Measurements from ENCODE around the gene HINT1. TPM values are rescaled to one million over a fixed set of nuclear protein-coding genes. Genes with fewer than 3 reads are reported as not detected.
"Not testable (repeated sequence)": the region's sequence is repeated elsewhere in the genome, so short reads cannot be mapped to it uniquely, and the experiment has no call there.

The HINT1 gene
- total RNA-seq, 2 donors from 2014 or later, result 116 to 164 TPM

GRCh38 chr5:131129306-131129705 lies 35.8 kb downstream of the HINT1 start:
- H3K36me3 ChIP-seq, result no peaks in the 10 kb centered on the region
- no peak overlapping the region for H3K4me3 ChIP-seq
- TF ChIP-seq, protein P1, sequence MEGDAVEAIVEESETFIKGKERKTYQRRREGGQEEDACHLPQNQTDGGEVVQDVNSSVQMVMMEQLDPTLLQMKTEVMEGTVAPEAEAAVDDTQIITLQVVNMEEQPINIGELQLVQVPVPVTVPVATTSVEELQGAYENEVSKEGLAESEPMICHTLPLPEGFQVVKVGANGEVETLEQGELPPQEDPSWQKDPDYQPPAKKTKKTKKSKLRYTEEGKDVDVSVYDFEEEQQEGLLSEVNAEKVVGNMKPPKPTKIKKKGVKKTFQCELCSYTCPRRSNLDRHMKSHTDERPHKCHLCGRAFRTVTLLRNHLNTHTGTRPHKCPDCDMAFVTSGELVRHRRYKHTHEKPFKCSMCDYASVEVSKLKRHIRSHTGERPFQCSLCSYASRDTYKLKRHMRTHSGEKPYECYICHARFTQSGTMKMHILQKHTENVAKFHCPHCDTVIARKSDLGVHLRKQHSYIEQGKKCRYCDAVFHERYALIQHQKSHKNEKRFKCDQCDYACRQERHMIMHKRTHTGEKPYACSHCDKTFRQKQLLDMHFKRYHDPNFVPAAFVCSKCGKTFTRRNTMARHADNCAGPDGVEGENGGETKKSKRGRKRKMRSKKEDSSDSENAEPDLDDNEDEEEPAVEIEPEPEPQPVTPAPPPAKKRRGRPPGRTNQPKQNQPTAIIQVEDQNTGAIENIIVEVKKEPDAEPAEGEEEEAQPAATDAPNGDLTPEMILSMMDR (IDR thresholded peaks at IDR 0.05), result no peak
- no peaks in the 10 kb centered on the region for H3K27me3 ChIP-seq
- H3K9me3 ChIP-seq, result peaks cover 0 to 8% of the 10 kb centered on the region in 2 donors
- H3K4me1 ChIP-seq, result no peaks in the 10 kb centered on the region
- DNase-seq (ENCODE audit: low spot score), result no peak
- H3K27ac ChIP-seq, result no peak overlapping the region

DNA sequence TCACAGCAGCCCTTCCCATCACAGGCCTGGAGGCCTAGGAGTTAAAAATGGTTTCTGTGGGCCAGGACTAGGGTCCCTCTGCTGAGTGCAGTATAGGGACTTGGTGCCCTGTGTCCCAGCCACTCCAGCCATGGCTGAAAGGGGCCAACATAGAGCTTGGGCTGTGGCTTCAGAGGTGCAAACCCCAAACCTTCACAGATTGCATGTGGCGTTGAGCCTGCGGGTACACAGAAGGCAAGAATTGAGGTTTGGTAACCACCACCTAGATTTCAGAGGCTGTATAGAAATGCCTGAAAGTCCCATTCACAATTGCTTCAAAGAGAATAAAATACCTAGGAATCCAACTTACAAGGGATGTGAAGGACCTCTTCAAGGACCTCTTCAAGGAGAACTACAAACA lies 37.8 kb downstream of the HINT1 start:
- peaks cover 0 to 22% of the 10 kb centered on the region in 2 donors for H3K9me3 ChIP-seq
- not testable (repeated sequence) for H3K4me1 ChIP-seq; H3K4me3 ChIP-seq; DNase-seq (ENCODE audit: low spot score); H3K27ac ChIP-seq; H3K36me3 ChIP-seq; H3K27me3 ChIP-seq

DNA sequence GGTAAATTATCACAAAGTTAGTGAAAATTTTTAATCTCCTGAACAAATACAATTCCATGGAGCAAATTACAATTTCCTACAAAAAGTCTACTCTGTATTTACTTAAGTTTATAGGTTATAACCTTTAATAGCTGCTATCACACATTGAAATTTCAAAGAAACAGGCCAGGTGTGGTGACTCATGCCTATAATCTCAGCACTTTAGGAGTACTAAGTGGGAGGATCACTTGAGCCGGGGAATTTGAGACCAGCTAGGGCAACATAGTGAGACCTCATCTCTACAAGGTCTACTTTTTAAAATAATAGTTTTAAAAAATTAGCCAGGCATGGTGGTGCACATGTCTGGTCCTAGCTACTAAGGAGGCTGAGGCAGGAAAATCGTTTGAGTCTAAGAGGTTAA lies 50.3 kb downstream of the HINT1 start:
- Histone ChIP-seq H3K36me3 (no peaks in the 10 kb centered on the region), H3K4me1 (no peaks in the 10 kb centered on the region), H3K4me3 (no peak overlapping the region), H3K9me3 (no peaks in the 10 kb centered on the region), H3K27ac (no peak overlapping the region), H3K27me3 (no peaks in the 10 kb centered on the region)
- no peak for DNase-seq (ENCODE audit: low spot score)
- TF ChIP-seq, protein P1 (IDR thresholded peaks at IDR 0.05), result no peak

DNA sequence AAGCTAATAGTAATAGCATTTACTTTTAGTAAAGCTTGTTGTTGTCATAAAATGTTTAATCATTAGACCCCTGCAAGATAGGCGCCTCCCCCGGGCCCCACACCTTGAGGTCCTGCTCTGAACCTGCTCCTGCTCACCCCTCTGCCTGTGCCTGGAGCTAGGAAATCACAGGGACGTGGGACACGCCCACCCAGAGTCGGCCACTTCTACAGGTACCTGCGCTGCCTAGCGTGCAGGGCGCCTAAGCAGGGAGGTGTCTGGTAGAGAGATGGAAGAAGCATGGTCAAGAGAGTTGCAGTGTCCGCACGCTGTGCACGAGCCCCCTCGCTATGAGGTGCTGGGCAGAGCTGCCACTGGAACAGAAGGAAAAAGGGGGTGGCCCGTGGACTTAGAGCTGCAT lies 52.6 kb downstream of the HINT1 start:
- no peaks in the 10 kb centered on the region for H3K4me1 ChIP-seq
- H3K4me3 ChIP-seq, result no peak overlapping the region
- no peaks in the 10 kb centered on the region for H3K9me3 ChIP-seq
- H3K27me3 ChIP-seq, result no peaks in the 10 kb centered on the region
- no peak overlapping the region for H3K27ac ChIP-seq
- TF ChIP-seq, protein P1 (IDR thresholded peaks at IDR 0.05), result no peak
- no peaks in the 10 kb centered on the region for H3K36me3 ChIP-seq
- no peak for DNase-seq (ENCODE audit: low spot score)

DNA sequence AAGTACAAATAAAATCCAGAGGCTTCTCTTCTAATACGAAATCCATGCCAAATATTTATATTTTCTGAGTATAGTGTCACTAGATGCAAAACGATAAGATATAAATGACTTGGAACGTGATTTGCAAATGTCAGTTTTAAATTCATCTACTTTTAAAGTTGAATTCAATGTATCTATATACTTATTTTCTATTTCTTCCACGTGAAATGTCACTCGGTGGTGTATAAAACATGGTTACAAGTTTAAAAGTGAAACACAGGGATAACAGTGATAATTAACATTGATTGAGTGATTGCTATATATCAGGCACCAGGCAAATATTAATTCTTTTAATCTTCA lies 54.8 kb downstream of the HINT1 start:
- Histone ChIP-seq H3K27ac (no peak overlapping the region), H3K4me3 (no peak overlapping the region), H3K36me3 (no peaks in the 10 kb centered on the region), H3K27me3 (no peaks in the 10 kb centered on the region), H3K9me3 (no peaks in the 10 kb centered on the region), H3K4me1 (no peaks in the 10 kb centered on the region)
- DNase-seq (ENCODE audit: low spot score), result no peak
- TF ChIP-seq, protein P1 (IDR thresholded peaks at IDR 0.05), result no peak

DNA sequence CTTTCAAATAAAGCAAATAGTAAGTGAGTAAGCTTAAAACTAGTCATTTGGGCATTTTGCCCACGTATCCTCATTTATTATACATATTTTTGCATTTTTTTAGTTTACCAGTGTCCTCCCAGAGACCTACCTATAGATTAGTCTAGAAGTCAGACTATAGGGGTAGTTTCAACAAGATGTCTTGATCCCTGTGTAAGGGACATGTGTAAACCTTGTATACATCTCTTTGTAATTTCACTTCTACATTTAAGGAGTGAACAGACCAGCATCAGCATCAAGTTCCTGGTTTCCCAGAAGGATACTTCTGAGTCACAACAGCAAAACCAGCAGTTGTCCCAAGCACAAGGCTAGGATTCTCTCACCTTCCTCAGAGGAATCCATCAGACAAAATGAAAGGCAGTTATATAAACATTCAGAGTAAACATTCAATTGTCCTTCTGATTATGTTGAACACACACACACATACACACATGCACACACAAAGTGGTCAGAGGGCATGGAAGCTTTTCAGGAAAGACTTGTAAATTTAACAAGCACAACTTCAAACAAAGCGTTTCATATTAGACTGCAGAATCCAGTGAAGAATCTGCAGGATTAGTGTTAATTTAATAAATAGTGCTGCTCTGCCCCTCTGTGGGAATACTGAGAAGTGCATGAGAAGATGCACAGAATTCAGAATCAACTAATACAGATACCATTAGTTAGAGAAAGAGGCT lies 55.4 kb downstream of the HINT1 start:
- H3K36me3 ChIP-seq, result no peaks in the 10 kb centered on the region
- no peak for DNase-seq (ENCODE audit: low spot score)
- no peaks in the 10 kb centered on the region for H3K27me3 ChIP-seq
- TF ChIP-seq, protein P1 (IDR thresholded peaks at IDR 0.05), result peak; percentile 61 to 78
- H3K27ac ChIP-seq, result no peak overlapping the region
- no peak overlapping the region for H3K4me3 ChIP-seq
- H3K9me3 ChIP-seq, result no peaks in the 10 kb centered on the region
- H3K4me1 ChIP-seq, result no peaks in the 10 kb centered on the region

Other genes starting within 250 kb of the HINT1 start
- gene LYRM7, start 5.7 kb upstream of the HINT1 start, total RNA-seq, result 10 to 100 TPM in 1 of 2 donors, 1 to 10 TPM in 1; 7.5 to 30.7 TPM
- 10 to 100 TPM; 13.5 to 15.0 TPM for gene CDC42SE2, start 98.8 kb upstream of the HINT1 start, total RNA-seq